Measurements from ENCODE around the gene SORCS2. TPM values are rescaled to one million over a fixed set of nuclear protein-coding genes. Genes with fewer than 3 reads are reported as not detected.

SORCS2 gene
- total RNA-seq, 2 experiments from 2014 or later, result not detected

DNA sequence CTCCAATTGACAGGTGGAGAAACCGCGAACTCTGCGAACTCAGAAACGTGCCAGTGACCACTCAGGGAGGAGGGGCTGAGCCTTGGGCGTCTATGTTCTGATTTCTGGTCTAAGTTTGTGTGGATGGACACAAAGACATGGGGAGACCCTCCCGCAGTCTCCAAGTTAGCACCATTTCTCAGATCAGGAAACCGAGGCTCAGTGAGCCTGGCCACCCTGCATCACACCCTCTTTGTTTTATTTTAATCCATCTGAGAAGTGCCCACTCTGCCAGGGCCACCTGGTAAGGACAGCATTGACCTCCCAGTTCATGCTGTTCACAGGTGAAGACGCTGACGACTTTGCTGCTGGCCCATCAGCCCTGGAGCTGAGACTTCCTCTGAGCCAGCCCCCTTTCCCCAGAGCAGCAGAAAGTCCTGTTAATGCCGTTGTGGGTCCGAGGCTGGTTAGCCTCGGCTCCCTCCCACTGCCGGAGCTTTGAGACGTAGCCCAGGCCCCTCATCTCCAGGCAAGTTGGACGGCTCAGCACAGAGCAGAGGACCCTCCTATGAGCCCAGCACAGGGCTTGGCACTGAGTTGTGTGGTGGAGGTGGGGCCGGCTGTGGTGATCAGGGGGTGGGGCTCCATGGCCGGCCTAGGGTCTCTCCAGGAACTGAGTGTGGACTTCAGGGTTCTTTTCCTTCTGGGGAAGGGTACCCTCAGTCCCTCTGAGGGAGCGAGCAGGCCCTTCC, 198.7 kb downstream of the SORCS2 start:
- Mint-ChIP-seq H3K9me3 (ENCODE audit: insufficient read depth) (no peaks in the 10 kb centered on the region), H3K27me3 (ENCODE audit: low read depth) (no peaks in the 10 kb centered on the region), H3K27ac (no peak overlapping the region), H3K4me3 (no peak overlapping the region), H3K36me3 (ENCODE audit: low read depth) (no peaks in the 10 kb centered on the region), H3K4me1 (ENCODE audit: low read depth) (no peaks in the 10 kb centered on the region)
- POLR2A ChIA-PET, result no interaction called here
- no peak for ATAC-seq
- CTCF ChIA-PET, result no interaction called here
- DNase-seq, result no peak

- Mint-ChIP-seq H3K4me3 (no peak overlapping the region), H3K9me3 (ENCODE audit: insufficient read depth) (no peaks in the 10 kb centered on the region), H3K4me1 (ENCODE audit: low read depth) (no peaks in the 10 kb centered on the region), H3K36me3 (ENCODE audit: low read depth) (no peaks in the 10 kb centered on the region), H3K27me3 (ENCODE audit: low read depth) (no peaks in the 10 kb centered on the region), H3K27ac (no peak overlapping the region)
- ChIA-PET CTCF (interaction anchor here (0.8 kb wide), 1 partner anchor 411 kb away, joined by 3 read pairs; no protein-coding TSS in a partner anchor), POLR2A (no interaction called here)
- DNase-seq, result no peak
- no peak for ATAC-seq
Observed at GRCh38 chr4:7391637-7392437, 199.5 kb downstream of the SORCS2 start.

- DNase-seq (no peak), ATAC-seq (no peak)
- H3K27ac Mint-ChIP-seq, result no peak overlapping the region
- CTCF ChIA-PET, result interaction anchor here (0.8 kb wide), 1 partner anchor 410 kb away, joined by 3 read pairs; no protein-coding TSS in a partner anchor
- peaks cover 5% of the 10 kb centered on the region for H3K27me3 Mint-ChIP-seq (ENCODE audit: low read depth)
- H3K9me3 Mint-ChIP-seq (ENCODE audit: insufficient read depth), result no peaks in the 10 kb centered on the region
- H3K4me1 Mint-ChIP-seq (ENCODE audit: low read depth), result no peaks in the 10 kb centered on the region
- POLR2A ChIA-PET, result no interaction called here
- no peak overlapping the region for H3K4me3 Mint-ChIP-seq
- H3K36me3 Mint-ChIP-seq (ENCODE audit: low read depth), result no peaks in the 10 kb centered on the region
Observed at GRCh38 chr4:7392438-7393421, 200.4 kb downstream of the SORCS2 start.

DNA sequence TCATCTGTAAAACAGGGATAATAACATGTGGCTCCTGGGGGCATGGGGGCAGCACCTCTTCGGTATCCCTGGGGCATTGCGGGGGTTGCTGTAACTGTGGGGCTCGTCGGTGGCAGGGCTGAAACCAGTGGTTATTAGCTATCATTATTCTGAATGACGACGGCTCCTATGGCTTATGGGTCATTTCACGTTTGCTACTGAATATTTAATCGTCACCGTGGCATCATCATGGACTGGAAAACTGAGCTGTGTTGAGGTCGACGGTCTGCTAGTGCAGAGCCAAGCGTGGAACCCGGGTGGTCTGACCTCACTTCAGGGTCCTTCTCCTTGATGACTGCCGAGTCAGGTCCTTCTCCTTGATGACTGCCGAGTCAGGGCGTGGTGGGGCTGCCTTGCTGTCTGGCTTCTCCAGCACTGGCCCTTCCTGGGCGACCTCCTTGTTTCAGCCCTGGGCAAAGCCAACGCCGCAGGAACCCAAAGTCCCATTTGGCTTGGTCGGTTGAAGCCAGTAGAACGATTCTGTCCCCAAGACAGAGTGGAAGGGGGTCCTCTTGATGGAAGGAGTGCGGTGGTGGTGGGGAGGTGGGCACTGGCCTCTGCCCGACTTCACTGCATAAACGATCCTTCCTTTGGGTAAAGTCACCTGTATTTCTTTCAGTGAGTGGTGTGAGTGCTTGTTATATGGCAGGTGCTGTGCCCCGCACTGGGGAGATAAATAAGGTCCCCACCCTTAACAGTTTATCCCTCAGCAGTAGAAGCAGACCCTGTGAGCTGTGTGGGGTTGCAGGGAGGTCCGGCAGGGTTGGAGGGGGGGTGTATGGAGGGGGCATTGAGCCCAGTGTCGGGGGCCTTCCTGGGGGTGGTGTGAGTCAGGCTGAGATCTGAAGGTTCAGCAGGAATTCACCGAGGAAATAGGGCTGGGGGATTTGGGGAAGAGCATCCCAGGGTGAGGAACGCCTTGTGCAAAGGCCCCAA, 201.6 kb downstream of the SORCS2 start:
- H3K36me3 Mint-ChIP-seq (ENCODE audit: low read depth), result no peaks in the 10 kb centered on the region
- CTCF ChIA-PET, result no interaction called here
- peaks cover 11% of the 10 kb centered on the region for H3K27me3 Mint-ChIP-seq (ENCODE audit: low read depth)
- DNase-seq (no peak), ATAC-seq (no peak)
- no peaks in the 10 kb centered on the region for H3K4me1 Mint-ChIP-seq (ENCODE audit: low read depth)
- no peak overlapping the region for H3K27ac Mint-ChIP-seq
- H3K9me3 Mint-ChIP-seq (ENCODE audit: insufficient read depth), result no peaks in the 10 kb centered on the region
- H3K4me3 Mint-ChIP-seq, result no peak overlapping the region
- POLR2A ChIA-PET, result no interaction called here

- Mint-ChIP-seq H3K36me3 (ENCODE audit: low read depth) (no peaks in the 10 kb centered on the region), H3K9me3 (ENCODE audit: insufficient read depth) (no peaks in the 10 kb centered on the region), H3K27me3 (ENCODE audit: low read depth) (peaks cover 11% of the 10 kb centered on the region), H3K4me1 (ENCODE audit: low read depth) (no peaks in the 10 kb centered on the region), H3K27ac (no peak overlapping the region), H3K4me3 (no peak overlapping the region)
- DNase-seq (no peak), ATAC-seq (no peak)
- CTCF ChIA-PET, result no interaction called here
- POLR2A ChIA-PET, result no interaction called here
Observed at GRCh38 chr4:7394681-7395451, 202.5 kb downstream of the SORCS2 start.

GRCh38 chr4:7395645-7396044, 203.3 kb downstream of the SORCS2 start:
- no peak for DNase-seq
- POLR2A ChIA-PET, result no interaction called here

DNA sequence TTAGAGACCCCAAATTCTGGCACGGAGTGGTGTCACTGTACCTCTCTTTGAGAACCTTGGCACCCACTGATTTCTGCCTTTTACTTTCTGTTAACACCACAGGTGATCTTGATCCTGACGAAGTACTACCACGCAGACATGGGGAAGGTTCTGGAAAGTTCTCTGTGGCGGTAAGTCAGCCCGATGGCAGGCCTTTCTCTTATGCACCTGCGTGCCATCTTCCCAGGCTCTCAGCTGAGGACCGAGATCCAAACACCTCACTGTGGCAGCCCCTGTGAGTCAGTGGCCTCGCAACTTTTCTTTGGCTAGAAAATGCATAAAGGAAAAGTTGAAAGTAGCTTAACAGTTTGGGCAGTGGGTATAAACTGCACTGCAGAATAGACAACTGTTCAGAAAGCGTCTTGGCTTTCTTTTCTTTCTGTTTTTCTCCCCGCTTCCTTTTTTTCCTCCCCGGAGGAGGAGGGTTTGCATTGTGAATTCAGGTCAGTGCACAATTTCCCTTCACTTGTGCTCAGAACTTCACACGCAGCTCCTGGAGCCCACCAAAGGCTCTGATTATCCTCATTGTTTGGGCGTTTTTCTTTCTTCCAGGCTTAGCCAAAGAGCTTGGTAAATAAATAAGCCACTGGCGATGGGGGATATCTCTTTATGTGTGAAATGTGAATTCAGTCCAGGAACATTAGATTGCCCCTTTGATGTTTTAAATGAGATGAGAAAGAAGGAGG, 204.0 kb downstream of the SORCS2 start:
- no peaks in the 10 kb centered on the region for H3K36me3 Mint-ChIP-seq (ENCODE audit: low read depth)
- POLR2A ChIA-PET, result no interaction called here
- H3K27me3 Mint-ChIP-seq (ENCODE audit: low read depth), result peaks cover 11% of the 10 kb centered on the region
- CTCF ChIA-PET, result no interaction called here
- no peaks in the 10 kb centered on the region for H3K9me3 Mint-ChIP-seq (ENCODE audit: insufficient read depth)
- no peak overlapping the region for H3K27ac Mint-ChIP-seq
- no peak overlapping the region for H3K4me3 Mint-ChIP-seq
- H3K4me1 Mint-ChIP-seq (ENCODE audit: low read depth), result no peaks in the 10 kb centered on the region
- DNase-seq (no peak), ATAC-seq (no peak)

More at GRCh38 chr4:7395645-7396044, 203.3 kb downstream of the SORCS2 start:
- CTCF ChIA-PET, result no interaction called here
- Mint-ChIP-seq H3K4me1 (ENCODE audit: low read depth) (no peaks in the 10 kb centered on the region), H3K4me3 (no peak overlapping the region), H3K9me3 (ENCODE audit: insufficient read depth) (no peaks in the 10 kb centered on the region), H3K27ac (no peak overlapping the region), H3K27me3 (ENCODE audit: low read depth) (peaks cover 11% of the 10 kb centered on the region), H3K36me3 (ENCODE audit: low read depth) (no peaks in the 10 kb centered on the region)
- no peak for ATAC-seq

GRCh38 chr4:7397206-7398103, 205.1 kb downstream of the SORCS2 start:
- Mint-ChIP-seq H3K36me3 (ENCODE audit: low read depth) (no peaks in the 10 kb centered on the region), H3K4me3 (no peak overlapping the region), H3K4me1 (ENCODE audit: low read depth) (no peaks in the 10 kb centered on the region), H3K27me3 (ENCODE audit: low read depth) (peaks cover 11% of the 10 kb centered on the region), H3K9me3 (ENCODE audit: insufficient read depth) (no peaks in the 10 kb centered on the region), H3K27ac (no peak overlapping the region)
- no peak for DNase-seq
- ChIA-PET POLR2A (no interaction called here), CTCF (no interaction called here)
- ATAC-seq, result no peak

- DNase-seq (no peak), ATAC-seq (no peak)
- Mint-ChIP-seq H3K27me3 (ENCODE audit: low read depth) (peaks cover 11% of the 10 kb centered on the region), H3K4me1 (ENCODE audit: low read depth) (no peaks in the 10 kb centered on the region), H3K4me3 (no peak overlapping the region), H3K9me3 (ENCODE audit: insufficient read depth) (no peaks in the 10 kb centered on the region), H3K27ac (no peak overlapping the region), H3K36me3 (ENCODE audit: low read depth) (no peaks in the 10 kb centered on the region)
- POLR2A ChIA-PET, result no interaction called here
- CTCF ChIA-PET, result no interaction called here
Observed at GRCh38 chr4:7398104-7398423, 205.7 kb downstream of the SORCS2 start.

Data from activated CD8-positive, alpha-beta T cell treated with anti-CD3 and anti-CD28 coated beads, Interleukin-2, amount 10 ng/mL, durations not matched to agents 7 days and 5 days (primary cell).